DMS79 (cell line): ENCODE measurements around the gene CRHR1.

Experiments used
- DNase-seq: peaks from one replicate; lab custom pipeline; 2025; lab: John Stamatoyannopoulos, UW

CRHR1 gene

GRCh38 chr17:45790296-45790922 lies 6.3 kb downstream of the CRHR1 start:
- DNase-seq: peak; percentile 50

GRCh38 chr17:45791041-45791582 lies 7.0 kb downstream of the CRHR1 start:
- no peak for DNase-seq

- DNase-seq: peak; percentile 94
These were observed 7.8 kb downstream of the CRHR1 start for GRCh38 chr17:45791935-45792334.

- no peak for DNase-seq
These were observed 8.3 kb downstream of the CRHR1 start for GRCh38 chr17:45792437-45792836.

GRCh38 chr17:45792995-45793755 lies 9.1 kb downstream of the CRHR1 start:
- no peak for DNase-seq

- no peak for DNase-seq
These were observed 9.9 kb downstream of the CRHR1 start for GRCh38 chr17:45793999-45794540.

GRCh38 chr17:45794840-45795239 lies 10.7 kb downstream of the CRHR1 start:
- DNase-seq: no peak

- no peak for DNase-seq
These were observed 16.7 kb downstream of the CRHR1 start for GRCh38 chr17:45800816-45801215.

- DNase-seq: no peak
These were observed 17.3 kb downstream of the CRHR1 start for GRCh38 chr17:45801421-45801820.

- DNase-seq: no peak
These were observed 24.7 kb downstream of the CRHR1 start for GRCh38 chr17:45808845-45809244.

GRCh38 chr17:45809499-45809898 lies 25.4 kb downstream of the CRHR1 start:
- no peak for DNase-seq

- no peak for DNase-seq
These were observed 28.0 kb downstream of the CRHR1 start for GRCh38 chr17:45812102-45812501.

- DNase-seq: no peak
These were observed 29.1 kb downstream of the CRHR1 start for GRCh38 chr17:45813048-45813725.

- no peak for DNase-seq
These were observed 30.8 kb downstream of the CRHR1 start for GRCh38 chr17:45814622-45815606.

GRCh38 chr17:45815752-45816151 lies 31.6 kb downstream of the CRHR1 start:
- DNase-seq: no peak

- no peak for DNase-seq
These were observed 33.9 kb downstream of the CRHR1 start for GRCh38 chr17:45818041-45818440.

GRCh38 chr17:45818699-45819098 lies 34.6 kb downstream of the CRHR1 start:
- DNase-seq: no peak

- no peak for DNase-seq
These were observed 35.5 kb downstream of the CRHR1 start for GRCh38 chr17:45819632-45820031.

GRCh38 chr17:45820052-45820780 lies 36.1 kb downstream of the CRHR1 start:
- no peak for DNase-seq

- DNase-seq: no peak
These were observed 37.0 kb downstream of the CRHR1 start for GRCh38 chr17:45821147-45821546.

- no peak for DNase-seq
These were observed 39.5 kb downstream of the CRHR1 start for GRCh38 chr17:45823598-45823997.
